HL-60 (cell line): ENCODE results near the gene WDFY2.

Experiments used
- GABPA ChIP-seq: IDR thresholded peaks from 2 replicates; pipeline ENCODE4 v1.6.1; 2012; ENCODE audit warnings: low read depth
- POLR2AphosphoS5 ChIP-seq: IDR thresholded peaks from 2 replicates; pipeline ENCODE4 v1.6.1; 2012; ENCODE audit warnings: low read depth
- REST ChIP-seq: IDR thresholded peaks from 2 replicates; pipeline ENCODE4 v1.6.1; 2012; ENCODE audit warnings: low read depth; ENCODE audit not compliant: insufficient replicate concordance
- SPI1 ChIP-seq: IDR thresholded peaks from 2 replicates; pipeline ENCODE4 v1.6.1; 2012; ENCODE audit warnings: low read depth, mild to moderate bottlenecking, borderline replicate concordance
- TF ChIP-seq, protein P1 (sequence below): IDR thresholded peaks from one replicate; pipeline ENCODE4 v1.5.1; 2011; ENCODE audit warnings: low read length, control low read depth, inconsistent platforms; ENCODE audit not compliant: insufficient read depth

DNA sequence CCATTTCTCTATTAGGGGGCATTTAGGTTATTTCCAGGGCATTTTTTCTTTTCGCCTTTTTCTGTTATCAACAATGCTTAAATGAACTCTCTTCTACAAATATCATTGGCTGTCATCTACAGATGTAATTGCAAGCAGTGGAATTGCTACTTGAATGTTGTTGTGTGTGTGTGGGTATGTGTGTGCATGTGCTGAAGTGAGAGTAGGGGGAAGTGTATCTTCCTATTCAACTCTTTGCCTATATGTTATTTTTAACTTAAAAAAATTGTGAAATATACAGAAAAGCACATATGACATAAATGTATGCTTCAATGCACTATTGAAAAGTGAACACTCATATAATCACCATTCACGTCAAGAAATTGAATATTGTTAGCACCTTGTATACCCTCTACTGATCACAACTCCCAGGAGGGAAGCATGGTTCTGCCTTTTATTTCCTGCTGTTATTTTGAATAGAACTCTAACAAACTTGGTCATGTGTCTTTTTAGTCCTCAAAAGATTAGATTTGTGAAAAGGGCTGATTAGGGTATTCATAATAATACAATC lies 24.7 kb downstream of the WDFY2 start:
- TF ChIP-seq POLR2AphosphoS5, result no peak
- TF ChIP-seq, protein P1, sequence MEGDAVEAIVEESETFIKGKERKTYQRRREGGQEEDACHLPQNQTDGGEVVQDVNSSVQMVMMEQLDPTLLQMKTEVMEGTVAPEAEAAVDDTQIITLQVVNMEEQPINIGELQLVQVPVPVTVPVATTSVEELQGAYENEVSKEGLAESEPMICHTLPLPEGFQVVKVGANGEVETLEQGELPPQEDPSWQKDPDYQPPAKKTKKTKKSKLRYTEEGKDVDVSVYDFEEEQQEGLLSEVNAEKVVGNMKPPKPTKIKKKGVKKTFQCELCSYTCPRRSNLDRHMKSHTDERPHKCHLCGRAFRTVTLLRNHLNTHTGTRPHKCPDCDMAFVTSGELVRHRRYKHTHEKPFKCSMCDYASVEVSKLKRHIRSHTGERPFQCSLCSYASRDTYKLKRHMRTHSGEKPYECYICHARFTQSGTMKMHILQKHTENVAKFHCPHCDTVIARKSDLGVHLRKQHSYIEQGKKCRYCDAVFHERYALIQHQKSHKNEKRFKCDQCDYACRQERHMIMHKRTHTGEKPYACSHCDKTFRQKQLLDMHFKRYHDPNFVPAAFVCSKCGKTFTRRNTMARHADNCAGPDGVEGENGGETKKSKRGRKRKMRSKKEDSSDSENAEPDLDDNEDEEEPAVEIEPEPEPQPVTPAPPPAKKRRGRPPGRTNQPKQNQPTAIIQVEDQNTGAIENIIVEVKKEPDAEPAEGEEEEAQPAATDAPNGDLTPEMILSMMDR, result no peak
- TF ChIP-seq GABPA, result no peak
- no peak for TF ChIP-seq REST
- no peak for TF ChIP-seq SPI1
